ENCODE measurements around the gene HSP90AB1.

DNA sequence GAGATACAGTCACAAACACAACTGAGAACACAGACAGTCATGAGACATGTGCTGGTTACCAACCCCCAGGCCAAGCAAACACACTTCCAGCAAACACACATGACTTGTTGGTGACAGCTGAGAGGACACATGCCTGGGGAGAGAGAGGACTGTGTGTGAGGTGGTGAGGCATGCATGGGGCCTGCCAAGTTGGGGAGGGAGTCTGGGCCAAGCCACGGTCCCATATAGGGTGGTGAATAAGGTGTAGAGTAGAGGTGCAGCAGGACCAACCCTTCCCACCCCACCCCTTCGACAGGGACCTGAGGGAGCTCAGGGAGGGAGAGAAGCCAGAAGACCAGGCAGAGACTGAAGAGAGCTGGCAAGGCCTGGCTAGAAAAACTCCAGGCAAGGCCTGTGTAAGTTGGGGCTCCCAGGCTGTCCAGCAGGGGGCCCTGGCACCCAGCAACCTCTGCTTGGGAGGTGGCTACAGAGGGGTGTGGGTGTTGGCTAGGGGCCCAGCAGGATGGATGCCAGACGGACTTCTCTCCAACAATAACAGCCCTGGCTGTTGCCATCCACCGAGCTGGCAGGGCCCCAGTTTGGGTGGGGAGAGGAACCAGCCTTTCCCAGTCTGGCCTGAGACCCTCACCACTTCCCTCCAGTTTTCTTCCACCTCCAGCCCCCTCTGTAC lies 25.5 kb upstream of the HSP90AB1 start:
- TF ChIP-seq, protein P1, sequence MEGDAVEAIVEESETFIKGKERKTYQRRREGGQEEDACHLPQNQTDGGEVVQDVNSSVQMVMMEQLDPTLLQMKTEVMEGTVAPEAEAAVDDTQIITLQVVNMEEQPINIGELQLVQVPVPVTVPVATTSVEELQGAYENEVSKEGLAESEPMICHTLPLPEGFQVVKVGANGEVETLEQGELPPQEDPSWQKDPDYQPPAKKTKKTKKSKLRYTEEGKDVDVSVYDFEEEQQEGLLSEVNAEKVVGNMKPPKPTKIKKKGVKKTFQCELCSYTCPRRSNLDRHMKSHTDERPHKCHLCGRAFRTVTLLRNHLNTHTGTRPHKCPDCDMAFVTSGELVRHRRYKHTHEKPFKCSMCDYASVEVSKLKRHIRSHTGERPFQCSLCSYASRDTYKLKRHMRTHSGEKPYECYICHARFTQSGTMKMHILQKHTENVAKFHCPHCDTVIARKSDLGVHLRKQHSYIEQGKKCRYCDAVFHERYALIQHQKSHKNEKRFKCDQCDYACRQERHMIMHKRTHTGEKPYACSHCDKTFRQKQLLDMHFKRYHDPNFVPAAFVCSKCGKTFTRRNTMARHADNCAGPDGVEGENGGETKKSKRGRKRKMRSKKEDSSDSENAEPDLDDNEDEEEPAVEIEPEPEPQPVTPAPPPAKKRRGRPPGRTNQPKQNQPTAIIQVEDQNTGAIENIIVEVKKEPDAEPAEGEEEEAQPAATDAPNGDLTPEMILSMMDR (IDR thresholded peaks at IDR 0.05): peak; percentile 63 to 86 (median 82)
- TF ChIP-seq POLR2A (IDR thresholded peaks at IDR 0.05): no peak
